ENCODE data around the gene ZNF700. TPM values are rescaled to one million over a fixed set of nuclear protein-coding genes. Genes with fewer than 3 reads are reported as not detected.

Gene ZNF700
- total RNA-seq, 1 experiment from 2014 or later: 9.3 TPM

DNA sequence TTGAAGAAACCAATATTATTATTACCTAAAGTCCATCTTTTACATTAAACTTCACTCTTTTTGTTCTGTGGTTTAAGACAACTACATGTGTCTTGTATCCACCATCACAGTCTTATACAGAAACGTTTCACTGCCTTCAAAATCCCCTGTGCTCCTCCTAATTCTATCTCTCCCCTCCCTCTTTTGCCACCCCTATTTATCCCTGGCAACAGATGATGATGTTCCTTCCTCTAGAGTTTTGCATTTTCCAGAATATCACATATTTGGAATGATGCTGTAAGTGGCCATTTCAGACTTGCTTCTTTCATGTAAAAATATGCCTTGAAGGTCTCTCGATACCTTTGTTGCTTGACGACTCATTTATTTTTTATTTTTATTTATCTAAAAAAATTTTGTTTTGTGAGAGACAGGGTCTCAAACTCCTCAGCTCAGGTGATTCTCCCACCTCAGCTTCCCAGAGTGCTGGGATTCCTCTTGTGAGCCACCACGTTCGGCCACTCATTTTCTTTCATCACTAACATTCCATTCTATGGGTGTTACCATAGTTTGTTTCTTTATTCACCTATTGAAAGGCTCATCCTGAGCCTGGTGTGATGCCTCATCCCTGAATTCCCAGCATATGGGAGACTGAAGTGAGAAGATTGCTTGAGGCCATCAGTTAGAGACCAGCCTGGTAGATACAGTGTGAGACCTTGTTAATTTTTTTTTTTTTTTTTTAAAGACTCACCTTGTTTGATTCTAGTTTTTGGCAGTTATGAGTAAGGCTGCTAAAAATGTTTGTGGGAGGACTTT, 48.3 kb downstream of the ZNF700 start (continued):
- TF ChIP-seq, protein P1, sequence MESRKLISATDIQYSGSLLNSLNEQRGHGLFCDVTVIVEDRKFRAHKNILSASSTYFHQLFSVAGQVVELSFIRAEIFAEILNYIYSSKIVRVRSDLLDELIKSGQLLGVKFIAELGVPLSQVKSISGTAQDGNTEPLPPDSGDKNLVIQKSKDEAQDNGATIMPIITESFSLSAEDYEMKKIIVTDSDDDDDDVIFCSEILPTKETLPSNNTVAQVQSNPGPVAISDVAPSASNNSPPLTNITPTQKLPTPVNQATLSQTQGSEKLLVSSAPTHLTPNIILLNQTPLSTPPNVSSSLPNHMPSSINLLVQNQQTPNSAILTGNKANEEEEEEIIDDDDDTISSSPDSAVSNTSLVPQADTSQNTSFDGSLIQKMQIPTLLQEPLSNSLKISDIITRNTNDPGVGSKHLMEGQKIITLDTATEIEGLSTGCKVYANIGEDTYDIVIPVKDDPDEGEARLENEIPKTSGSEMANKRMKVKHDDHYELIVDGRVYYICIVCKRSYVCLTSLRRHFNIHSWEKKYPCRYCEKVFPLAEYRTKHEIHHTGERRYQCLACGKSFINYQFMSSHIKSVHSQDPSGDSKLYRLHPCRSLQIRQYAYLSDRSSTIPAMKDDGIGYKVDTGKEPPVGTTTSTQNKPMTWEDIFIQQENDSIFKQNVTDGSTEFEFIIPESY (IDR thresholded peaks at IDR 0.05; ENCODE audit: extremely low read depth, insufficient replicate concordance, low read length): no peak
- no peak for TF ChIP-seq SIN3A (IDR thresholded peaks at IDR 0.05; ENCODE audit: low read depth)
- TF ChIP-seq POLR2AphosphoS5 (IDR thresholded peaks at IDR 0.05; ENCODE audit: low read depth, low read length): no peak
- TF ChIP-seq, protein P2, sequence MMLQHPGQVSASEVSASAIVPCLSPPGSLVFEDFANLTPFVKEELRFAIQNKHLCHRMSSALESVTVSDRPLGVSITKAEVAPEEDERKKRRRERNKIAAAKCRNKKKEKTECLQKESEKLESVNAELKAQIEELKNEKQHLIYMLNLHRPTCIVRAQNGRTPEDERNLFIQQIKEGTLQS (IDR thresholded peaks at IDR 0.05): no peak
- no peak for TF ChIP-seq SP1 (IDR thresholded peaks at IDR 0.05; ENCODE audit: low read depth)
- no peak for TF ChIP-seq EGR1 (IDR thresholded peaks at IDR 0.05; ENCODE audit: low read depth)

DNA sequence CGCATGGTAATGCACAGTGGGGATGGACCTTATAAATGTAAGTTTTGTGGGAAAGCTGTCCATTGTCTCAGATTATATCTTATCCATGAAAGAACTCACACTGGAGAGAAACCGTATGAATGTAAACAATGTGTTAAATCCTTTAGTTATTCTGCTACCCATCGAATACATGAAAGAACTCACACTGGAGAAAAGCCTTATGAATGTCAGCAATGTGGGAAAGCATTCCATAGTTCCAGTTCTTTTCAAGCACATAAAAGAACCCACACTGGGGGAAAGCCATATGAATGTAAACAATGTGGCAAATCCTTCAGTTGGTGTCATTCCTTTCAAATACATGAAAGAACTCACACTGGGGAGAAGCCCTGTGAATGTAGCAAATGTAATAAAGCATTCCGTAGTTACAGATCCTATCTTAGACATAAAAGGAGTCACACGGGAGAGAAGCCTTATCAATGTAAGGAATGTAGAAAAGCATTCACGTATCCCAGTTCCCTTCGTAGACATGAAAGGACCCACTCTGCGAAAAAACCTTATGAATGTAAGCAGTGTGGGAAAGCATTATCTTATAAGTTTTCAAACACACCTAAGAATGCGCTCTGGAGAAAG, 53.7 kb downstream of the ZNF700 start:
- CTCF ChIA-PET: no interaction called here
- no peaks in the 10 kb centered on the region for H4K20me1 ChIP-seq (ENCODE audit: insufficient read depth)
- H3K9me2 ChIP-seq (ENCODE audit: insufficient read depth): no peaks in the 10 kb centered on the region
- DNase-seq (ENCODE audit: low read depth, low spot score): no peak
- no peaks in the 10 kb centered on the region for H3K36me3 ChIP-seq (ENCODE audit: control insufficient read depth in 1 of 2, insufficient read depth in 2 of 2, low read length in 2 of 2)
- POLR2A ChIA-PET: no interaction called here
- H3K79me2 ChIP-seq (ENCODE audit: insufficient read depth, low read length): no peaks in the 10 kb centered on the region
- TF ChIP-seq SIN3A (IDR thresholded peaks at IDR 0.05; ENCODE audit: low read depth) (no peak), CBX3 (IDR thresholded peaks at IDR 0.05; ENCODE audit: low read depth) (no peak)
- TF ChIP-seq, protein P2 (IDR thresholded peaks at IDR 0.05): no peak
- H2AFZ ChIP-seq (ENCODE audit: low read depth, low read length, poor library complexity, severe bottlenecking): no peak overlapping the region
- ATAC-seq: no peak
- H3K9ac ChIP-seq (ENCODE audit: low read length): no peak overlapping the region
- BruUV-seq (replicated peaks): no TSS peak
- H3K4me1 ChIP-seq (ENCODE audit: control insufficient read depth in 1 of 2, insufficient read depth in 2 of 2, low read length in 2 of 2): no peaks in the 10 kb centered on the region
- no peak overlapping the region for H3K4me2 ChIP-seq (ENCODE audit: low read length)
- RAD21 ChIA-PET (ENCODE audit: low non-redundant PET in 1 of 2, low total read pairs in 2 of 2, uncharacterized antibody in 2 of 2, unreplicated experiment in 2 of 2): no interaction called here
- H3K27ac ChIP-seq (ENCODE audit: low read depth, low read length): no peak overlapping the region
- no peaks in the 10 kb centered on the region for H3K27me3 ChIP-seq (ENCODE audit: insufficient read depth, low read length)
- H3K9me3 ChIP-seq (ENCODE audit: control insufficient read depth in 1 of 2, insufficient read depth in 1 of 2, low read depth in 1 of 2, low read length in 2 of 2): peaks cover 34 to 38% of the 10 kb centered on the region in 2 experiments; a peak in 2 of 4 replicates
- no peak overlapping the region for H3K4me3 ChIP-seq (replicated peaks in 1 of 2; ENCODE audit: low read depth in 1 of 2, low read length in 2 of 2)
- intact Hi-C loops (cut with micrococcal nuclease): no loop called here
